DND-41 (cell line): ENCODE results near the gene KIFAP3.

Experiments used
- EZH2 ChIP-seq: IDR thresholded peaks from 3 replicates; pipeline ENCODE4 v1.6.1; 2012; ENCODE audit warnings: borderline replicate concordance, low read depth, mild to moderate bottlenecking, moderate library complexity, low read length, inconsistent platforms; ENCODE audit not compliant: severe bottlenecking
- TF ChIP-seq, protein P1 (sequence below): IDR thresholded peaks from 2 replicates; pipeline ENCODE4 v1.5.1; 2012; ENCODE audit warnings: borderline replicate concordance, low read length, moderate library complexity, mild to moderate bottlenecking; ENCODE audit not compliant: poor library complexity, severe bottlenecking; ENCODE audit errors: extremely low read depth

DNA sequence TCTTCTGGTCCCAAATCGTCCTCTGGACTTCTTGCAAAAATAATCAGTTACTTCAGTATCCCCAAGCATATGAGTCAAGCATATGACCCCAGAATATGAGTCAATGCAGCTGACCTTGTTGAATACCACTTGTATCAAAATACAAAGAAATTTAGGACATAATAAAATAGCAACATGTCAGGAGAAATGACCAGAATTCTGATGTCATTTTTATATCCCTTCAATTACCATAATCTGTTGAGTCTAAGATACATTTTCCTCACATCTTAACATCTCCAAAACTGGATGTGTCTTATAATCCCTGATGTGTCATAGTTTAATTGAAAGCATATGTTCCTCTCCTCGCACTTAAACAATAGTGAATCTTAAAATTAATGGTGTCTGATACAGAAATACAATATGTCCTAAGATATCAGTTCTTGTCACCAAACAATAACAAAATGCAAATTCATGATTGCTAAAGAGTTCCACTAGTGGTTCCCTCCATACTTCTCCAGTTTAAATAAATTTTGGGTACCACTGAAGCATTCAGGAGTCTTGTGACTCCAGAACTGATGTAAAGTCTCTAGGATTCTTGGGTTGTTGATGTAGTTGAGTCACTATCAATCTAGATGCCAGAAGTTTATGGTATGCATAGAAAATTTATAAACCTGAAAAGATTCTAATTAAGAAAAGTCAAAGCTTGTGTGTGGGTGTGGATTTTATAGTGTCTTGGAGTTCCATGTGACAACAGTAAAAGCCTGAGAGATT, 41.8 kb downstream of the KIFAP3 start:
- TF ChIP-seq, protein P1, sequence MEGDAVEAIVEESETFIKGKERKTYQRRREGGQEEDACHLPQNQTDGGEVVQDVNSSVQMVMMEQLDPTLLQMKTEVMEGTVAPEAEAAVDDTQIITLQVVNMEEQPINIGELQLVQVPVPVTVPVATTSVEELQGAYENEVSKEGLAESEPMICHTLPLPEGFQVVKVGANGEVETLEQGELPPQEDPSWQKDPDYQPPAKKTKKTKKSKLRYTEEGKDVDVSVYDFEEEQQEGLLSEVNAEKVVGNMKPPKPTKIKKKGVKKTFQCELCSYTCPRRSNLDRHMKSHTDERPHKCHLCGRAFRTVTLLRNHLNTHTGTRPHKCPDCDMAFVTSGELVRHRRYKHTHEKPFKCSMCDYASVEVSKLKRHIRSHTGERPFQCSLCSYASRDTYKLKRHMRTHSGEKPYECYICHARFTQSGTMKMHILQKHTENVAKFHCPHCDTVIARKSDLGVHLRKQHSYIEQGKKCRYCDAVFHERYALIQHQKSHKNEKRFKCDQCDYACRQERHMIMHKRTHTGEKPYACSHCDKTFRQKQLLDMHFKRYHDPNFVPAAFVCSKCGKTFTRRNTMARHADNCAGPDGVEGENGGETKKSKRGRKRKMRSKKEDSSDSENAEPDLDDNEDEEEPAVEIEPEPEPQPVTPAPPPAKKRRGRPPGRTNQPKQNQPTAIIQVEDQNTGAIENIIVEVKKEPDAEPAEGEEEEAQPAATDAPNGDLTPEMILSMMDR, result no peak
- no peak for TF ChIP-seq EZH2
